GM19193 (cell line): ENCODE data around the gene ATL1.

Source experiments
- POLR2A ChIP-seq: IDR thresholded peaks from 4 replicates; pipeline ENCODE4 v1.6.1; 2011; ENCODE audit not compliant: insufficient read depth, insufficient read length; ENCODE audit errors: extremely low read depth

Gene ATL1

DNA sequence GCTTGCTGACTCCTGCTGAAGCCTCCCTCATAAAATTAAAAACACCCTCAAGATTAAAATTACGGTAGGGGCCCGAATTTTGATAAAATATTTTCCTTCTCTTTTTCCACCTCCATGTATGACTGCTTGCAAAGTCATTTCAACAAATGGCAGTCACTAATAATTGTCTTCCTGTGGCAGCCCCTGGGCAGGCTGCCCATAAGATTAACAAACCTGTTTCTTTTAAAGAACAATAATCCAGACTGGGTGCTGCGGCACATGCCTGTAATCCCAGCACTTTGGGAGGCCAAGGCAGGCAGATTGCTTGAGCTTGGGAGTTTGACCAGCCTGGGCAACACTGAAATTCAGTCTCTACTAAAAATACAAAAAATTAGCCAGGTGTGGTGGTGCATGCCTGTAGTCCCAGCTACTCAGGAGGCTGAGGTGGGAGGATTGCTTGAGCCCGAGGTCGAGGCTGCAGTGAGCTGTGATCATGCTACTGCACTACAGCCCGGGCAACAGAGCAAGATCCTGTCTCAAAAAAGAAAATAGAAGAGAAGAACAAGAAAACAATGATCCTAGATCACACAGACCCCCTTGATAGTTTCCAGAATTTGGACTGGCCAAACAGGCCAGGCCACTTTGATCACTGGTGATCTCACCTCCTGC is 99.5 kb downstream of the ATL1 start:
- no peak for TF ChIP-seq POLR2A

GRCh38 chr14:50666772-50667683 is 107.1 kb downstream of the ATL1 start:
- no peak for TF ChIP-seq POLR2A

GRCh38 chr14:50667684-50667995 is 107.7 kb downstream of the ATL1 start:
- TF ChIP-seq POLR2A: no peak

- TF ChIP-seq POLR2A: peak; percentile 88
Observed at GRCh38 chr14:50667996-50668825, 108.3 kb downstream of the ATL1 start, which contains the start of gene SAV1. Gene SAV1, minus strand, starts transcription at chr14:50668306. Its CDS starts 339 bp downstream, at chr14:50667967.

DNA sequence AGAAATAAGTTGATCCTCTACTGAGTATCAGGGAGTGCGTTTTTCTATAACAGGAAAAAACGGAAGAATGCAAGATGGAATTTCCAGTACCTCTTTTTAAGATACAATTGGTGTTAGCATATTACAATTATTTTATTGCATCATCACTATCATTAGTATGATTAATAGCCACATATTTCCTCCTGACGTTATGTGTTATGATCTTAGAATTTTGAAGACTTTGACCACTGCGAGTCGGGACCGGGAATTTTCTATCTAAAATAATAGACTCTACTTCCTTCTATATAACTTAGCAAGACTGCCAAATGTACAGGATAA is 108.8 kb downstream of the ATL1 start:
- no peak for TF ChIP-seq POLR2A

DNA sequence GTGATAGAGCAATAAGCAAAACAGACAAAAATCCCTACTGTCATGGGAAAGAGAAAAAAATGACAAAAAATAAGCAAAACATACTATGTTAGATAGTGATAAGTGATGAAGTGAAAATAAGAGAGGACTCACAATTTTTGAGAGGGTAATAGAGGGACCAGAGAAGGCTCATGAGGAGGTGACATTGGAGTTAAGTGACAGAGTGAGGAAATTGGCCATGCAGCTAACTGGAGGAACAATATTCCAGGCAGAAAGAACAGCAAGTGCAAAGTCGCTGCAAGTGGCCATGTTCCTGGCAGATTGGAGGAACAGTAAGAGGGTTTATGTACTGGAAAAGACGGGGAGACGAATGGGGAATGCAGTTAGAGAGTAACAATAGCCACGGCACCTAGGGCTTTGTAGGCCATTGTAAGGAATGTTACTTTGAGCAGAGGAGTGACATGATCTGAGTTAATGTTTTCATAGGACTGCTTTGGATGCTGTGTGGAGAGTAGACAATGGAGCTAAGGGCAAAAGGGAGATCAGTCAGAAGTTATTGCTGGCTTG is 109.6 kb downstream of the ATL1 start:
- no peak for TF ChIP-seq POLR2A

DNA sequence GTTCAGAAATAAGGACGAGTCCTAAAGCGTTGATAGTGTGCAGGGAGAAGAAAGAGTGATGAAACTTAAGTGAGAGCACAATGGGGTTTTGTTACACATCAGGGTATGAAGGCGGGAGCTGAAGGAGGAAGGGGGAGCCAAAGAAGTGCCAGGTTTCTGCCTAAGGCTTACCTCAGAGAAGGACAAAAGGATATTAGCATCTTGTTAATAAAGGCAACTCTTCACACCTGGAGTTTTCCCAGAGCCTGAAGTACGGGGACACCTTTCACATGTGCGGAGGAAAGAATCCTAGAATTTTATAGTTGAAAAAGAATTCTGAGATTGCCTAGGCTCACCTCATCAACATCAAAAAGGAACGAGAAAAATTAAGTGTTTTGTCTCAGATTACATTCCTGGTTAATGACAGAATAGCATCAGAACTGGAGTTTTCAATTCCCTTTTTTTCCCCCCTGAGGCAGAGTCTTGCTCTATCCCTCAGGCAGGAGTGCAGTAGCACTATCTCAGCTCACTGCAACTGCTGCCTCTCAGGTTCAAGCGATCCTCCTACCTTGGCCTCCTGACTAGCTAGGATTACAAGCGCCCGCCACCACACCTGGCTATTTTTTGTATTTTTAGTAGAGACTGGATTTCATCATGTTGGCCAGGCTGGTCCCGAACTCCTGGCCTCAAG is 110.4 kb downstream of the ATL1 start:
- no peak for TF ChIP-seq POLR2A

- TF ChIP-seq POLR2A: no peak
Observed at GRCh38 chr14:50670866-50671256, 110.9 kb downstream of the ATL1 start.

DNA sequence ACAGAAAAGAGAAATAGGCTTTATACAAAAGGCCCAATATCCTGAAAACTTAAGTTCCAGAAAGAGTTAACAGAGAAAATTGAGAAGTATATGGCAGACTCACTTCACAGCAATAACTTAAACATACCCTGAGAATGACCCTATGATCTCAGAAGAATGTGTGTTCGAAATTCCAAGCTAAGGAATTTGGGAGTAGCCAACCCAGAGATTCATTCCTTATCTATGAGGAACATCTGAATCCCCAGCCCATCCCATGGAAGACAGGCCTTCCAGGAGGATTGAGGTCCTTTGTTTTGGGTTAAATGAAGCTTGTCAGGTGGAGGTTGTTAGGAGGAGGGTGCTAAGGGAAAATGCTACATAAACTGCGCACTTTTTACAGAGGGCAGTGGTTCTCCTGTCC is 115.7 kb downstream of the ATL1 start:
- TF ChIP-seq POLR2A: no peak

DNA sequence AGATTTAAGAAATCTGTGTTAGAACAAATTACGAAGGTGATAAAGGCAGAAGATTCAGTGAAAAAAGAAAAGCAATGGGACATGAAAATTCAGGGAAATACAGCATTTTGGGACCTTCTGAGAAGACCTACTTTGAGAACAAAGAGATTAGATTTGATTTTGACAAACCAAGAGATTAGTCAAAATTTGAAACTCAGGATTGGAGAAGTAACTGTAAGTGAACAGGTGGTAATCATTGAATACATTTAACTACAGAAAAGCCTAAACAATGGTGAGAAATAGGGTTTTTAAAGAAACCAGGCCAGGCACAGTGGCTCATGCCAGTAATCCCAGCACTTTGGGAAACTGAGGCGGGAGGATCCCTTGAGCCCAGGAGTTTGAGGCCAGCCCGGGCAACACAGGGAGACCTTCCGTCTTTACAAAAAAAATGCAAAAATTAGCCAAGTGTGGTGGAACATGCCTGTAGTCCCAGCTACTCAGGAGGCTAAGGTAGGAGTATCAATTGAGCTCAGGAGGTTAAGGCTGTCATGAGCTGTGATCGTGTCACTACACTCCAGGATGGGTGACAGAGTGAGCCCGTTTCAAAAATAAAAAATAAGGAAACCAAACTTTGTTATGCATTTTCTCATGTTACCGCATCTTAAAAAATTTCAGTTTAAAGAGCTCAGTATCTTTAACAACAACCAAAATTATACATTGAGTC is 117.0 kb downstream of the ATL1 start:
- no peak for TF ChIP-seq POLR2A

DNA sequence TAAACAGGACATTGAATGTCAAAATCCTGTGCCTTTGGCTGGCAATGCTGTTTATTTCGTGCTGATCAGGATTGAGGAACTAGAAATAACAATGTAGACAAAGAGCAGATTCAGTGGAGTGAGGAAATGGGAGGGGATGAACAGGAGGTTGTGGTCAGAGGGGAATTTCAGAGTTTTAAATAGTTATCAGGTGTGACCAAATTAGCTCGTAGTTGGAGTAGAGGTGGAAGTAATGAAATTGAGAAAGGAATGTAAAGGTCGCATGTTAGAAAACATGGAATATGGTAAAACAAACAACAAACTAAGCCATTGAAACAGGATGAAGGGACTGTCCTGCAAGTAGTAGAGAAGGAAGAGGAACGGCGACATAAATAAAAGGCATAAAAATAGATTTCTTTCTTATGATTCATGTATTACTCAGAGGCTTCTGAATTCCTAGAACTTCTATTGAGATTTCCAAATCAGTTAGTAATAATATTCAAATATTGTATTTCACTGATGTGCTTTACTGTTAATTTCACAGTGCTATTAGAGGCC is 117.7 kb downstream of the ATL1 start:
- no peak for TF ChIP-seq POLR2A

GRCh38 chr14:50678163-50678562 is 118.2 kb downstream of the ATL1 start:
- TF ChIP-seq POLR2A: no peak

- TF ChIP-seq POLR2A: no peak
Observed at GRCh38 chr14:50679674-50680073, 119.7 kb downstream of the ATL1 start.
